Vein endothelial cell (primary cell): ENCODE data around the gene BPHL. TPM values are rescaled to one million over a fixed set of nuclear protein-coding genes. Genes with fewer than 3 reads are reported as not detected.

ENCODE experiments used
- small RNA-seq: library from RNA; depleted of rRNA; stranded (forward); fragments of <200 nt; gene quantifications from one replicate; pipeline ENCODE3, GENCODE V24; 2012
- total RNA-seq: library from RNA; depleted of rRNA; stranded (reverse); fragments of >200 nt; gene quantifications from 2 replicates; pipeline ENCODE4 v1.2.3, GENCODE V29; 2012

Gene BPHL
- 12.3 and 12.7 TPM in 2 replicates for total RNA-seq

DNA sequence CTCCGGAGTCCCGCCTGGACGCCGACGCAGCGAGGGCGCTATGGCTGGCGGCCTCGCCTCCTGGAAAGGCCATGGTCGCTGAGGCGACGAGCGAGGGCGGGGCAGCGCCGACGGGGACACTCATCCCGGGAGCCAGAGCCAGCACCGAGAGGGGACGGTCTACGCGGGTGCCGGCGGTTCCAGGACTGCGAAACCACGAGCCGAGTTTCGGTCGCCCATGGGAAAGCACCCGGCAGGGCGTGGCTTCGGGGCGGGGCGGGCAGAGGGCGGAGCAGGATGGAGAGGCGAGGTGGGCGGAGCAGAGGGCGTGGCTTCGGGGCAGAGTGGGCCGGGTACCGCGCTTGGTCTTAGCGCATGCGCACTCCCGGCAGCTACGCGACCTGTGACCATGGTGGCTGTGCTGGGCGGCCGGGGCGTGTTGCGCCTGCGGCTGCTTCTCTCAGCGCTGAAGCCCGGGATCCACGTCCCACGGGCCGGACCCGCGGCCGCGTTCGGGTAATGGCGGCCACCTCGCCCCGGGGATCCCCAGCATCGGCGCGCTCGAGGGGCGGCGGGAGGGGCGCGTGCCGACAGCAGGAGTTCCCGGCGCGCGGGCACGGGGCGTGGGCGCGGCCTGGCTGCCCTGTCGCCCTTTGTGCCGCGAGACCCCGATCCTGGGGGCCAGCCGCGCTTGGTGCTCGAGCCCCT, at the start of gene BPHL:
BPHL (plus strand) TSS at position 359 of the 687 bp plus-strand sequence; CDS start at position 389, 30 bp downstream.

DNA sequence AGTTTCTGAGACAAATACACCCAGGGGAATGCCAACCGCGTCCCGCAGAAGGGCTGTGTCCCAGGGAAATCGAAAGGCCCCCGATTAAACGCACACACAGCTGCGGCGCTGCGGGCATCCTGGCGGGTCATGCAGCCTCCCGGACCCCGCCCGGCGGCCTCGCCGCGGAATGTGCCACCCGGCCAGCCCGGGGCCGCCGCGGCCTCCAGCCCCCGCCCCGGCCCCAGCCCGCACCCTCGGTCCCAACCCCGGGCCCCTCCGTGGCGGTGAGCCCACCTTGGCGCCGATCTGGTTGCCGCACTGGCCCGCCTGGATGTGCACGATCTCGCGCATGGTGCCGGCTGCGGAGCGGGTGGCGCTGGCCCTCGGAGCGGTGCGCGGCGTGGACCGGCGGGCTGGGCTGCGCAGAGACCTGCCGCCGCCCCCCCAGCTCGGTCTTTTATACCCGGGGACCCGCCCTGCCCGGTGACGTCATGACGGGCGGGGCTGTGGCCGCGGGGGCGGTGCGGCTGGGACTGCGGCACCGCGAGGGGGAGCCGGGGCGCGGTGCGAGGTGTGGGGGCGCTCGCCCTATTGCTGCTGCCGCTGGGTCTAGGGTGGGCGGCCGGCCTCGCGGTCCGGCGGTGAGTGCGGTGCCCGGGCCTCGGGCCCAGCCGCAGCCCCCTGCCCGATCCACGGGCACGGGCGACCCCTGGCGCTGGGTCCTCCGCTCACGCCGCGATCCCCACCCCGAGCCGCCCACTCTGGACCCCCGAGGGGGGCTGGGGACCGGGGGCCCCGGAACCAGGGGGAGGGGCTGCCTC, 38.8 kb downstream of the BPHL start, which contains the start of gene TUBB2A:
TUBB2A (minus strand) TSS at position 414 of the 803 bp plus-strand sequence; CDS start at position 333, 81 bp downstream.

Small RNA genes within 50 kb of the gene (small RNA-seq; reads per million reads assigned to genes)
- gene RNA5SP201: not detected

Other genes with a start within 250 kb of the BPHL start
- 130 and 141 TPM in 2 replicates for gene SERPINB9, start 215.4 kb upstream of the BPHL start, total RNA-seq
- 134 and 139 TPM in 2 replicates for gene SERPINB6, start 147.1 kb upstream of the BPHL start, total RNA-seq
- 16.1 and 18.6 TPM in 2 replicates for gene NQO2, start 118.8 kb upstream of the BPHL start, total RNA-seq
- gene RIPK1, start 50.2 kb upstream of the BPHL start, total RNA-seq: 18.6 and 22.6 TPM in 2 replicates
- 56.8 and 69.6 TPM in 2 replicates for gene TUBB2A, start 38.8 kb downstream of the BPHL start, total RNA-seq
- 2.0 and 5.6 TPM in 2 replicates for gene TUBB2B, start 108.9 kb downstream of the BPHL start, total RNA-seq
- 31.8 and 43.4 TPM in 2 replicates for gene PSMG4, start 140.2 kb downstream of the BPHL start, total RNA-seq